Panc1 (cell line): Measurements from ENCODE around the gene TIMM44.

Experiments
- CTCF ChIP-seq: fragments of 450-650 bp; IDR thresholded peaks from 2 replicates; pipeline ENCODE4 v1.5.1; 2017; ENCODE audit warnings: mild to moderate bottlenecking
- POLR2AphosphoS5 ChIP-seq: IDR thresholded peaks from 2 replicates; pipeline ENCODE4 v1.6.1; 2012; ENCODE audit warnings: mild to moderate bottlenecking, low read depth, low read length, moderate library complexity

GRCh38 chr19:7986321-7987113, 43.1 kb upstream of the TIMM44 start:
- no peak for TF ChIP-seq CTCF
- no peak for TF ChIP-seq POLR2AphosphoS5
